ENCODE data around the gene FAM170B.

The FAM170B gene

GRCh38 chr10:49107887-49108267 is 25.9 kb downstream of the FAM170B start (continued):
- TF ChIP-seq ZNF488 (tag by site-specific recombination; IDR thresholded peaks at IDR 0.05) (no peak), GLIS1 (tag by site-specific recombination; IDR thresholded peaks at IDR 0.05) (no peak), ZNF140 (tag by site-specific recombination; IDR thresholded peaks at IDR 0.05) (no peak), ZNF394 (tag by site-specific recombination; IDR thresholded peaks at IDR 0.05; ENCODE audit: borderline replicate concordance) (no peak), ZNF707 (tag by site-specific recombination; IDR thresholded peaks at IDR 0.05) (no peak), ZNF514 (tag by site-specific recombination; IDR thresholded peaks at IDR 0.05) (no peak), ZNF792 (tag by site-specific recombination; IDR thresholded peaks at IDR 0.05) (no peak), ZNF521 (tag by site-specific recombination; IDR thresholded peaks at IDR 0.05) (no peak), ZNF660 (tag by site-specific recombination; IDR thresholded peaks at IDR 0.05) (no peak), ZNF747 (tag by site-specific recombination; IDR thresholded peaks at IDR 0.05) (no peak), ZNF639 (tag by site-specific recombination; IDR thresholded peaks at IDR 0.05) (no peak)

DNA sequence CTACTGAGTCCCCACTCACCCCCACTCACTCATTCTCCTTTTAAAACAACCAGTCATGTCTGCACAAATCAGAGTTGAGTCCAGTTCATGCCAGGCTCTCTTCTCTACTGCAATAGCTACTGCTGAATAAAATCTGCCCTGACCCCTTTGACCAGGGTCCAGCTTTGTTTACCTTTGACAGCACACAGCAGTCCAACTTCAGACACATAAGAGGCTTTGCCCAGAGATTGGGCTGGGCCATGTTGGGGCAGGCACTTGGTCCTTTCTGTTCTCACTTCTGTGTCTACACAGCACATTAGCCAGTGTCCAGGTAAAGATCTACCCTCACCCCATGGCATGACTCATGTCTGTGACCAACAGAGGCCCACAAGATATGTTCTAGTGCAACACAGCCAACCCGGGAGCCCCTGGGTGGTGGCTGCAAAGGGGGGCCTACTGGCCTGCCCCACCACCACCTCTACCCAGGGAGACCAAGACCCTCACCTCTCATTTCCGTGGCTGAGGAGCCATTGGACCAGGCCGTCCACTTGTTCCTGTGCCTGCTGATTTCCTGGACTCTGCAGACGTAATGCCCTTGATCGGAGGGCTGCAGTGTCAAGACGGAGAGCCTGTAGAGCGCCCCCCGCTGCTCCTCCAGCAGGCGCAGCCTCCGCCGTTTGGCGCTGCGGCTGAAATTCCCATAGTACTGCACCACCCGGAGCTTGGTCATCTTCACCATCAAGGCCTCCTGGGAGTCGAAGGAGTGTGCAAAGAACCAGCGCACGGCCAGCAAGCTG is 26.5 kb downstream of the FAM170B start:
- no peaks in the 10 kb centered on the region for H3K4me1 ChIP-seq (ENCODE audit: control insufficient read depth, insufficient read depth, low read length)
- ChIA-PET POLR2A (no interaction called here), CTCF (no interaction called here)
- peaks cover 0 to 8% of the 10 kb centered on the region in 2 experiments; a peak in 1 of 3 replicates for H3K36me3 ChIP-seq (ENCODE audit: control insufficient read depth in 2 of 2, insufficient read depth in 1 of 2, low read length in 2 of 2)
- H3K9me3 ChIP-seq (ENCODE audit: control insufficient read depth, insufficient read depth, low read depth, low read length): no peaks in the 10 kb centered on the region
- no peak overlapping the region for H3K27ac ChIP-seq (ENCODE audit: extremely low read depth, low read depth, low read length)
- no peak for TF ChIP-seq MYNN (tag by site-specific recombination; IDR thresholded peaks at IDR 0.05; ENCODE audit: borderline replicate concordance)
- TF ChIP-seq, protein P1, sequence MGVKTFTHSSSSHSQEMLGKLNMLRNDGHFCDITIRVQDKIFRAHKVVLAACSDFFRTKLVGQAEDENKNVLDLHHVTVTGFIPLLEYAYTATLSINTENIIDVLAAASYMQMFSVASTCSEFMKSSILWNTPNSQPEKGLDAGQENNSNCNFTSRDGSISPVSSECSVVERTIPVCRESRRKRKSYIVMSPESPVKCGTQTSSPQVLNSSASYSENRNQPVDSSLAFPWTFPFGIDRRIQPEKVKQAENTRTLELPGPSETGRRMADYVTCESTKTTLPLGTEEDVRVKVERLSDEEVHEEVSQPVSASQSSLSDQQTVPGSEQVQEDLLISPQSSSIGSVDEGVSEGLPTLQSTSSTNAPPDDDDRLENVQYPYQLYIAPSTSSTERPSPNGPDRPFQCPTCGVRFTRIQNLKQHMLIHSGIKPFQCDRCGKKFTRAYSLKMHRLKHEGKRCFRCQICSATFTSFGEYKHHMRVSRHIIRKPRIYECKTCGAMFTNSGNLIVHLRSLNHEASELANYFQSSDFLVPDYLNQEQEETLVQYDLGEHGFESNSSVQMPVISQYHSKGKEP (tag by site-specific recombination; IDR thresholded peaks at IDR 0.05): no peak
- H3K4me3 ChIP-seq (ENCODE audit: low read depth, low read length): no peak overlapping the region

DNA sequence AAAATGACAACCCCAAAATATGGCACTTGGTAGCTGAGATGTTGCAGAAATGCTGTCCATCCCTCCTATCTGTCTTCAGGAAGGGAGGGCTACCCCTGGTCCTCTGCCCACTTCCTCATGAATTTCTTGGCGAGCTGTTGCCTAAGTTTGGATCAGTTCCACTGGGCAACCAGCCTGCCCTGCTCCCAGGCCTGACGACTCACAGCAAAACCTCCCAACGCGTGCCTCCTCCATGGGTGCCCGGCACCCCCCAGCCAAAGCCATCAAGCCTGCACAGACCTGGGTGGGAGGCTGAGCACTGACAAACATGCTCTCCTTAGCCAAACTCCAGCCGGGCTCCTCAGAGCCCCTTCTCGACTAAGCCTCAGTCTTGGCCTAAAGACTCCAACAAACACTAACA is 27.4 kb downstream of the FAM170B start:
- CTCF ChIA-PET: no interaction called here
- Histone ChIP-seq H3K4me1 (ENCODE audit: control insufficient read depth, insufficient read depth, low read length) (no peaks in the 10 kb centered on the region), H3K36me3 (ENCODE audit: control insufficient read depth in 2 of 2, insufficient read depth in 1 of 2, low read length in 2 of 2) (peaks cover 0 to 8% of the 10 kb centered on the region in 2 experiments; a peak in 1 of 3 replicates), H3K27ac (ENCODE audit: extremely low read depth, low read depth, low read length) (no peak overlapping the region), H3K4me3 (ENCODE audit: low read depth, low read length) (no peak overlapping the region), H3K9me3 (ENCODE audit: control insufficient read depth, insufficient read depth, low read depth, low read length) (no peaks in the 10 kb centered on the region)
- POLR2A ChIA-PET: no interaction called here
- no peak for TF ChIP-seq ZNF629 (tag by site-specific recombination; IDR thresholded peaks at IDR 0.05)
- no peak for TF ChIP-seq YY1 (tag by site-specific recombination; IDR thresholded peaks at IDR 0.05)
- no peak for TF ChIP-seq ZNF707 (tag by site-specific recombination; IDR thresholded peaks at IDR 0.05)

GRCh38 chr10:49105076-49105475 is 28.7 kb downstream of the FAM170B start:
- H3K27ac ChIP-seq (ENCODE audit: extremely low read depth, low read depth, low read length): no peak overlapping the region
- no peak overlapping the region for H3K4me3 ChIP-seq (ENCODE audit: low read depth, low read length)
- H3K9me3 ChIP-seq (ENCODE audit: control insufficient read depth, insufficient read depth, low read depth, low read length): no peaks in the 10 kb centered on the region
- peaks cover 0 to 8% of the 10 kb centered on the region in 2 experiments; a peak in 1 of 3 replicates for H3K36me3 ChIP-seq (ENCODE audit: control insufficient read depth in 2 of 2, insufficient read depth in 1 of 2, low read length in 2 of 2)
- no peaks in the 10 kb centered on the region for H3K4me1 ChIP-seq (ENCODE audit: control insufficient read depth, insufficient read depth, low read length)
- ChIA-PET POLR2A (interaction anchor here (0.7 kb wide), 1 partner anchor 10 kb away, joined by 3 read pairs; the partner anchor contains the start of gene VSTM4), CTCF (no interaction called here)
- TF ChIP-seq, protein P2, sequence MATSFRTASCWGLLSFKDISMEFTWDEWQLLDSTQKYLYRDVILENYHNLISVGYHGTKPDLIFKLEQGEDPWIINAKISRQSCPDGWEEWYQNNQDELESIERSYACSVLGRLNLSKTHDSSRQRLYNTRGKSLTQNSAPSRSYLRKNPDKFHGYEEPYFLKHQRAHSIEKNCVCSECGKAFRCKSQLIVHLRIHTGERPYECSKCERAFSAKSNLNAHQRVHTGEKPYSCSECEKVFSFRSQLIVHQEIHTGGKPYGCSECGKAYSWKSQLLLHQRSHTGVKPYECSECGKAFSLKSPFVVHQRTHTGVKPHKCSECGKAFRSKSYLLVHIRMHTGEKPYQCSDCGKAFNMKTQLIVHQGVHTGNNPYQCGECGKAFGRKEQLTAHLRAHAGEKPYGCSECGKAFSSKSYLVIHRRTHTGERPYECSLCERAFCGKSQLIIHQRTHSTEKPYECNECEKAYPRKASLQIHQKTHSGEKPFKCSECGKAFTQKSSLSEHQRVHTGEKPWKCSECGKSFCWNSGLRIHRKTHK (tag by site-specific recombination; IDR thresholded peaks at IDR 0.05): no peak
- TF ChIP-seq, protein P3, sequence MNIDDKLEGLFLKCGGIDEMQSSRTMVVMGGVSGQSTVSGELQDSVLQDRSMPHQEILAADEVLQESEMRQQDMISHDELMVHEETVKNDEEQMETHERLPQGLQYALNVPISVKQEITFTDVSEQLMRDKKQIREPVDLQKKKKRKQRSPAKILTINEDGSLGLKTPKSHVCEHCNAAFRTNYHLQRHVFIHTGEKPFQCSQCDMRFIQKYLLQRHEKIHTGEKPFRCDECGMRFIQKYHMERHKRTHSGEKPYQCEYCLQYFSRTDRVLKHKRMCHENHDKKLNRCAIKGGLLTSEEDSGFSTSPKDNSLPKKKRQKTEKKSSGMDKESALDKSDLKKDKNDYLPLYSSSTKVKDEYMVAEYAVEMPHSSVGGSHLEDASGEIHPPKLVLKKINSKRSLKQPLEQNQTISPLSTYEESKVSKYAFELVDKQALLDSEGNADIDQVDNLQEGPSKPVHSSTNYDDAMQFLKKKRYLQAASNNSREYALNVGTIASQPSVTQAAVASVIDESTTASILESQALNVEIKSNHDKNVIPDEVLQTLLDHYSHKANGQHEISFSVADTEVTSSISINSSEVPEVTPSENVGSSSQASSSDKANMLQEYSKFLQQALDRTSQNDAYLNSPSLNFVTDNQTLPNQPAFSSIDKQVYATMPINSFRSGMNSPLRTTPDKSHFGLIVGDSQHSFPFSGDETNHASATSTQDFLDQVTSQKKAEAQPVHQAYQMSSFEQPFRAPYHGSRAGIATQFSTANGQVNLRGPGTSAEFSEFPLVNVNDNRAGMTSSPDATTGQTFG (tag by site-specific recombination; IDR thresholded peaks at IDR 0.05; ENCODE audit: borderline replicate concordance): no peak
- TF ChIP-seq ZNF366 (tag by site-specific recombination; conservative IDR thresholded peaks at IDR 0.05) (0 out of 2 replicates have a peak, but pooled peaks have one; percentile 43), ZNF202 (tag by site-specific recombination; IDR thresholded peaks at IDR 0.05; ENCODE audit: borderline replicate concordance) (peak; percentile 68; the same call in 1 of the 2 replicates), SP3 (tag by site-specific recombination; IDR thresholded peaks at IDR 0.05) (no peak), ZNF48 (tag by site-specific recombination; IDR thresholded peaks at IDR 0.05) (no peak), ZIC2 (tag by site-specific recombination; IDR thresholded peaks at IDR 0.05) (no peak)
